Measurements from ENCODE around the gene CCL16. TPM values are rescaled to one million over a fixed set of nuclear protein-coding genes. Genes with fewer than 3 reads are reported as not detected.
A peak's percentile ranks its signal among the peaks of the same experiment; 100 is the strongest.
"Not testable (repeated sequence)": the region's sequence is repeated elsewhere in the genome, so short reads cannot be mapped to it uniquely, and the experiment has no call there.

CCL16 gene, protein sequence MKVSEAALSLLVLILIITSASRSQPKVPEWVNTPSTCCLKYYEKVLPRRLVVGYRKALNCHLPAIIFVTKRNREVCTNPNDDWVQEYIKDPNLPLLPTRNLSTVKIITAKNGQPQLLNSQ
- total RNA-seq (2014; rRNA removed; shearing (Covaris generic)), result not detected in 2 replicates

DNA sequence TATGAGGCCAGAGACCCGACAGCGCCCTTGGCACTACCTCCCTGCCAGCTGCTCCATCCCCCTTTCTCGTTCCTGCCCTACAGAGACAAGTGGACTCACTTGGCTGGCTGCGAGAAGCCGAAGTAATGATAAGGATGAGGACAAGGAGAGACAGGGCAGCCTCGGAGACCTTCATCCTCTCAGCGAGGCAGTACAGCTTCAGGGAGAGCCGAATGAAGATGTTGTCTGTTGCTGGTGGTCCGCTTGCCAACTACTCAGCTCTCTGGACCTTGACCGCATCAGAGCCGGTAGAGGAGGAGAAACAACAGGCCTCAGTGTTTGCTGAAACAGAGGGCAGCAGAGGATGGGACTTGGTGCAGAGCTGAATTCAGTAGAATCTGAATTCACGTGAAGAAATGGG lies at the start of gene CCL16:
Gene CCL16 (minus strand): TSS at position 252 of the 400 bp plus-strand sequence. CDS start 77 bp downstream, at position 175.
- no peak for DNase-seq (ENCODE audit: low spot score)

DNA sequence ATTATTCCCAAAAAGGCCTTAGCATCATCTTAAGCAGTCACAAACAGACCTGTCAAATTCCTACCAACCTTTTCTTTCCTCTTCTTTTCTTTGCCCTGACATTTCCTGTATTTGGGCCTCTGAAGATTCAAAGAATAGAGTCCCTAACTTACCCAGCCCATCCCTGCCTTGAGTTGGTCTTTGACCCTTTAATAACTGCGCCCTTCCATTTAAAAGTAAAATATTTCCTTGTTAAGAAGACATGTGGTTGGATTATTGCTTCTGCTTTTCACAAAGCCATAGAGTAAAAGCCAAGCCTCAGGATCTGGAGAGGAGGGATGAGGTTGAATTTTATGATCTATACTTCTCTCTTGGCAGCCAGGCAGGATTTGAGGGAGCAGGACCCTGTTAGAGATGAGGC lies 49.7 kb upstream of the CCL16 start:
- DNase-seq (ENCODE audit: low spot score), result no peak

DNA sequence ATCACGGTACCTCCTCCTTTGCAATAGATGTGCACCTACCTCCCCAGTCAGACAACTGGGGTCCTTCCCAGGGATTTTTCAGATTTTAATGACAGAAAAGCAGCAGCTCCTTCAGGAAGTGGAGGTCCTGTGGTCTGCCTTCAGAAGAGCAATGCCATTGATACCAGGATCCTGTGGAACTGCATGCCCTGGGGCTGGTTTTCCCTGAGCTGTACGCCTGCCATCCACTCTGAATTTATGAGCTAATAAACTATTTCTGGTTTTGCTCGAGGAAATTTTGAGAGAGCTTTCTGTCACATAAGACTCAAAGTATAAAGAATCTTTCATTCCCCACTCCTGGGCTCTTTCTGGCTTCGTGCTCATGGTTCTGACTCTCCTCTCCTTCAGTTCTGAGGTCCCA lies 46.5 kb upstream of the CCL16 start:
- DNase-seq (ENCODE audit: low spot score), result no peak

DNA sequence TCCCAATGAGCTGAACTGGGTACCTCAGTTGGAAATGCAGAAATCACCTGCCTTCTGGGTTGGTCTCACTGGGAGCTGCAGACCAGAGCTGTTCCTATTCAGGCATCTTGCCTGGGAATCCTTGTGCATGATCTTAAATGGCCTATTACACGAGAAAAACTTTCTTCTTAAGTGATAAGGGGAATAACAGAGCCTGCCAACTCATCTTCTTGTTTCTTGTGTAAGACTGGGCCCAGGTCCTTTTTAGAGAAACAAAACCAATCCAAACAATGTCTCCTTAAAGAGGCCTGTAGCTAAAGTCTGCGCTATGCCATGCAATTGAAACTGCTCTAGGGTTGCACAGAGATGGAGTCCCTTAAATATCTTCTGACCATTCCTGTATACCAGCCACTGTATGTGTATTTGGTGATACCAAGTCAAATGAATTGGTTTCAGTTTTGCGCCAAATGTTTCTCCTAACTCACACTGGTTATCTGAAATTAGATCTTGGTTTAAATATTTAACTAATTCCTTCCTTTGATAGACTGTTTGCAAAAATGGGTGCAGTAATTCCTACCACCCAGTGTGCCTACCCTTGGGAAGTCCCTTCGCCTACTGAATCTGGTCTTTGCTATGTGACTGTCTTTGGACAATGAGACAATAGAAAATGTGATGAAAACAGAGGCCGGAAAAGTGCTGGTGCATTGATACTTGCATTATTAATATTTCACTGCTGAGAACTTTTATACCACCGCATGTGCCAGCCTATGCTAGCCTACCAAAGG lies 43.0 kb upstream of the CCL16 start:
- DNase-seq (ENCODE audit: low spot score), result no peak

DNA sequence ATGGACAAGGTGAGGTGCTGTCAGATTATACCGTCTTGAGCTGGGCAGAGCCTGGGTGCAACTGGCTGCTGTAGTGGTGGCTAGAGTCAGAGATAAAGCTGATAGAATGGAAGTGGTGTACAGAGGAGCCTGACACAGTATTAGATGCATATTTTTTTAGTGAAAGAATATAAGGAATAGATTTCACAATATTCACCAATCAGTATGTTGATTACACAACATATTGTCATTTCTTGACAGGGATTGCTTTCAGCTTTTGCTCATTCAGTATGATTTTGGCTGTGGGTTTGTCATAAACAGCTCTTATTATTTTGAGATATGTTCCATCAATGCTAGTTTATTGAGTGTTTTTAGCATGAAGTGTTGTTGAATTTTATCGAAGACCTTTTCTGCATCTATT lies 38.1 kb upstream of the CCL16 start:
- no peak for DNase-seq (ENCODE audit: low spot score)

DNA sequence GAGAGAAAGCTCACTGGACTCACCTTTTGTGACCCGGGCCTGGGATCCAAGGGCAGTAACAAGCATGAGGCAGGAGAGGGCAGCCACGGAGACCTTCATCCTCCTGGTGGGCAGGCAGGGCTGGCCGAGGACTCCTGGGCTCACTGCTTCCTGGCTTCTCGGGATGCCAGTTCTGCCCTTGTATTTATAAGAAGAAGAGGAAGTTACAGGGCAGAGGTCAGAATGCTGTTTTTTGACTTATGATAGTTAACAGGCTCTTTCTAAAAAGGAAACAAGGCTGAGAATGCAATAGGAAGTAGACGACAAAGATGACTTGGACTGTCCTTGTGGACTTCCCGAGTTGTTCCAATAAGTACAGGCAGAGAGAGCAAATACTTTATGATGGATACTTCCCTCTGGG lies 36.5 kb upstream of the CCL16 start, which contains the start of gene CCL23:
Gene CCL23 (minus strand): TSS at position 174 of the 400 bp plus-strand sequence. CDS start 75 bp downstream, at position 99.
- no peak for DNase-seq (ENCODE audit: low spot score)

DNA sequence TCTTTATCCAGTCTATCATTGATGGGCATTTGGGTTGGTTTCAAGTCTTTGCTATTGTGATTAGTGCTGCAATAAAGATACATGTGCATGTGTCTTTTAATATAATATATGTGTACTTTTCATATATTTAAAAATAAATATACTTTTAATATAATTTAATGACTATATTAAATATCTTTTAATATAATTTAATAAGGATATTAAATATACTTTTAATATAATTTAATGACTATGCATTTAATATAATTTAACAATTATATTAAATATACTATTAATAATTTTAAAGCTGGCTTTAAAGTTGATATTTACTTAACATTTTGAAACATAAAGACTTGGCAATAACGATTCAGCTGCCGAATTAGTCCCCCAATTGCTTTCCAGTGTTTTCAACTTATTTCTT lies 35.3 kb upstream of the CCL16 start:
- no peak for DNase-seq (ENCODE audit: low spot score)

DNA sequence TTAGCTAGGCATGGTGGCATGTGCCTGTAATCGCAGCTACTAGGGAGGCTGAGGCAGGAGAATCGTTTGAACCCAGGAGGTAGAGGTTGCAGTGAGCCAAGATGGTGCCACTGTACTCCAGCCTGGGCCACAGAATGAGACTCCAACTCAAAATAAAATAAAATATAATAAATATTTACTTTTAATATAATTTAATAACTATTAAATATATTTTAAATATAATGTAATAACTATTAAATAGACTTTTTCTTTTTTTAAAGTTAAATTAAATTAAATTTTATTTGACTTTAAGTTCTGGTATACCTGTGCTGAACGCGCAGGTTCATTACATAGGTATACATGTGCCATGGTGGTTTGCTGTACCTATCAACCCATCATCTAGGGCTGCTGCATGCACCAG lies 34.6 kb upstream of the CCL16 start:
- not testable (repeated sequence) for DNase-seq (ENCODE audit: low spot score)

DNA sequence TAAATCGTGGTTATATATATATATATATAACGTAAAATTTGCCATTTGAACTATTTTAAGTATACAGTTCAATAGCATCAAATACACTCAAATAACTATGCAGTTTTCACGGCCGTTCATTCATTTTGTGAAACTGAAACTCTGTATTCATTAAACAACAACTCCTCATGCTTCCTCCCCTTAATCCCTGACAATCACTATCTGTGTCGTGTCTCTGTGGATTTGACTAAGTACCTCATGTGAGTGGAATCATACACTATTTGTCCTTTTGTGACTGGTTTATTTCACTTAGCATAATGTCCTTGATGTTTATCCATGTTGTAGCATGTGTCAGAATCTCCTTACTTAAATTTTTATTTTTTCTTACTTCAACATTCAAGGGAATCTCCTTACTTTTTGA lies 33.6 kb upstream of the CCL16 start:
- DNase-seq (ENCODE audit: low spot score), result no peak

DNA sequence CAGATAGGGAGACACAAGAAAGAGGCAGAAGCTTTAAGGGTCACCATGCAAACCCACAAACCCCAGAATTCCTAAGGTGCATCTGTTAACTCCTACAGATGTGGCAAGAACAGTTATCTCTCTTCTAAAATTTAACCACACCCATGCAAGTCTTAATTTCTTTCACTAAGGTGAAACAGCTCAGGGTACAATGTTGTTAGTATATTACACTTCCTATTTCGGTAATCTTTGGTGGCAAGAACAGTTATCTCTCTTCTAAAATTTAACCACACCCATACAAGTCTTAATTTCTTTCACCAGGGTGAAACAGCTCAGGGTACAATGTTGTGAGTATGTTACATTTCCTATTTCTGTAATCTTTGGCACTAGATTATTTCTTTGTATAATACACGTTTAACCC lies 29.9 kb upstream of the CCL16 start:
- DNase-seq (ENCODE audit: low spot score), result no peak

DNA sequence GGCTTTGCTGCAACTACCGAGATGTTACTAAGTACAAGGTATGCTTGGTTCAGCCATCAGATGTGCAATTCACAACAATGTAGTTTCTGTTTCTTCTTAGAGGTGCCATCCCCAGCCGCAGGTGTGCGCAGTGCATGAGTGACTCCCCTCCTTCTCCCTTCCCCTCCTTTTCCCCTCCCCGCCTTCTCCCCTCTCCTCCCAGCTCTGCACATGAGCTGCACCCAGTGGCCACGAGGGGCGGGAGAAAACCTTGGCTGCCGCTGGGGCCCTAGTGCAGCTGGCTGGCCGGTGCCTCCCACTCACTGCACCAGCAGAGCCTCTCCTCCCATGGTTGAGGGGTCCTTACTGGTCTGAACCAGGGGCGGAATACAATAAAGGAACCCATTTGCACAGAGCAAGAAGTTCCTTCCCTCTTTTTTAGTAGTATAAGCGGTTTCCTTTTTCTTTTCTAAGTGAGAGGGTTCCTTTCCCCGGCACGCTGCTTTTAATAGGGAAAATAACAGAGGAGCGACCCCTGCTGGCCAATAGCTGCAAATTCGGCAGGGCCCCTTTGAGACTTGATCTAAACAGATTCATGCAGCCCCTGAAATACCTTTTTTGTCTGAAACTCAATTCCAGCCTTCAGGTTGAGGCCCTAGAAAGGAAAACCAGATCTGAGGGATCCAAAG lies 27.8 kb upstream of the CCL16 start:
- DNase-seq (ENCODE audit: low spot score), result peak; percentile 66

DNA sequence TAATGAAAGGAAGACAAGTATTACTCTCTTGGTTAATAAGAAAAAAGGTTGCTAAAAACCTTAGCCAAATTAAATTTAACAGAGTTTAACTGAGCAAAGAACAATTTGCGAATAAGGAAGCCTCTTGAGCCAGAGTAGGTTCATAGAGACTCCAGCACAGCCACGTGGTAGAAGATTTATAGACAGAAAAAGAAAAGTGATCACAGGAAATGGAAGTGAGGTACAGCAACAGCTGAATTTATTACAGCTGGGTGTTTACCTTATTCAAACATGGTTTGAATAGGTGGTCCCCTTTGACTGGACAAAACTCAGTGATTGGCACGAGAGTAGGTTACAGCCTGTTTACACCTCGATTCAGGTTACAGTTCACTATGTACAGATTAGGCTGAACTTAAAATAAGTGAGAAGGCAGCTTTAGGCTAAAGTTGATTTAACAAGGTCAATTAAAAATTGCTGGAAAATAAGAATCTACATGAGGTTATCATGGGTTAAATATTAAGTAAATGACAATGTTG lies 23.4 kb upstream of the CCL16 start:
- DNase-seq (ENCODE audit: low spot score), result no peak

DNA sequence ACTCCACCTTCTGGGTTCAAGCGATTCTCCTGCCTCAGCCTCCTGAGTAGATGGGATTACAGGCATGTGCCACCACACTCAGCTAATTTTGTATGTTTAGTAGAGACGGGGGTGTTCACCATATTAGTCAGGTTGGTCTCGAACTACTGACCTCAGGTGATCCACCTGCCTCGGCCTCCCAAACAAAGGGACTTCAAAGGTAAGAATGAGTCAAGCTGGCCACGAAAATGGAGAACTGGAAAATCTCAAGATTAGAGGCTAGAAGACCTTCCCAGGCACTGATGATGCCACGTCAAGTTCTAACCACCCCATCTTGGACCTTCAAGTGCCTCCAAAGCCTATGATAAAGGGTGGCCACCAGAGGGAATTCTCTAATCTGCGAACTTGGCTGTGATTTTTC lies 21.3 kb upstream of the CCL16 start:
- DNase-seq (ENCODE audit: low spot score), result no peak

DNA sequence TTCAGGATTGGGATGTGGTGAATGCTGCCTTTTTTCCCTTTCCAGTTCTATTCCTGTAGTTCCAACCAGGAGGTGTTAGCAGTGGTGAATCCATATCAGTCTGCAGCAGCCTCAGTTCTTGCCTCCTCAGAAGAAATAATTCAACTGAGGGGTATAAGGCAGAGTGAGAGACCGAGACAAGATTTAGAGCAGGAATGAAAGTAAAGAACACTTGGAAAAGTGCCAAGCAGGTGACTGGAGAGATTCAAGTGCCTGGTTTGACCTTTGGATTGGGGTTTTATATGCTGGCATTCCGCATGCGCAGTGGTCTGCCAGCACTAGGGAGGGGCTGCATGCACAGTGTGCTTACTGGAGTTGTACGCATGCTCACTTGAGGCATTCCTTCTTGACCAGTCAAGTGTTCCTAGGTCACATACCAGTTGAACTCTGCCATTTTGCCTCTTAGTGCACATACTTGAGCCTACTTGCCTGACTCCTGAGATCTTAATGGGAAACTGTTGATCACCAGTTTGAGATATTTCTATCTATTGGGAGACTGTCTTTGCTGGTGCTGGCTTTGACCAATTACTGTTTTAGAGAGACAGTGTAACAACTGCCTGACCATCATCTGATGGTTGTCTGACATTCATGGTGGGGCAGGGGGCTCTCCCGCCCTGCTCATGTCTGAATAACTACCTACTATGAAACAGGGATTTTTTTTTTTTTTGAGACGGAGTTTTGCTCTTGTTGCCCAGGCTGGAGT lies 20.7 kb upstream of the CCL16 start:
- DNase-seq (ENCODE audit: low spot score), result peak; percentile 98

DNA sequence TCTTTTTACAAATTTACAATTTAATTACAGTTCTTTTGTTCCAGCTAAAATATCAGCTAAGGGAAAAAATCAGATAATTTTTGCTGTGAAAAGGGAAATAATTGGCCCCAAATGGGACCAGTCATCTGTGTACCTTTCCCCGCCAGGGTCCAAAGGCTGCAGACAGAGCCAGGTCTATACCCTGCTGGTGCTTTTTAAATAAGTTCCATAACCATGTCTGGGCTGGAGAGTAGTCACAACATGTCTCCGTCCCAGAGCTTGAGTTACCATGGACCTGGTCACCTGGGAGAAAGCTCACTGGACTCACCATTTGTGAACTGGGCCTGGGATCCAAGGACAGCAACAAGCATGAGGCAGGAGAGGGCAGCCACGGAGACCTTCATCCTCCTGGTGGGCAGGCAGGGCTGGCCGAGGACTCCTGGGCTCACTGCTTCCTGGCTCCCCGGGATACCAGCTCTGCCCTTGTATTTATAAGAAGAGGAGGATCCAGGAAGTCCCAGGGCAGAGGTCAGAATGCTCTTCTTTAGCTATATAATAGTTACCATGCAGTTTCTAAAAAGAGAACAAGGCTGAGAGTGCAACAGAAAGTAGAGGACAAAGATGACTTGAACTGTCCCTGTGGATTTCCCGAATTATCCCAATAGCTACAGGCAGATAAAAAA lies 19.9 kb upstream of the CCL16 start, which contains the start of gene CCL15:
Gene CCL15 (minus strand): TSS at position 444 of the 662 bp plus-strand sequence. CDS start 61 bp downstream, at position 383.
- peak; percentile 78 for DNase-seq (ENCODE audit: low spot score)

DNA sequence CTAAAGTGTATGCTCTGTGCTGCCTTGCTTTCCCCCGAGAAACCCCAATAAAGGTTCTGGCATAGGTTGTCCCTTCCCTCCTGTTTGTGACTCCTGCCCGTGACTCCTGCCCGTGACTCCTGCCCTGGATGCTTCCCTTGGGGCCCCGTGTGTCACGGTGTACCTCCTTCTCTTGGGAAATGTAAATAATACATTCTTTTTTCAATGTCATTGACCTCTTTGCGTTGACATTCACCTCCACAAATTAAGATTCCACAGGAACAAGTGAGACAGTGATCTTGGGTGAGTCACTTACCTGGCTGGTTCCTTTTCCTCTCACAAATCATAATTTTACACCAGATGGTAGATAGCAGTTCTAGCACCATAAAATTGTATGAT lies 19.4 kb upstream of the CCL16 start:
- no peak for DNase-seq (ENCODE audit: low spot score)

DNA sequence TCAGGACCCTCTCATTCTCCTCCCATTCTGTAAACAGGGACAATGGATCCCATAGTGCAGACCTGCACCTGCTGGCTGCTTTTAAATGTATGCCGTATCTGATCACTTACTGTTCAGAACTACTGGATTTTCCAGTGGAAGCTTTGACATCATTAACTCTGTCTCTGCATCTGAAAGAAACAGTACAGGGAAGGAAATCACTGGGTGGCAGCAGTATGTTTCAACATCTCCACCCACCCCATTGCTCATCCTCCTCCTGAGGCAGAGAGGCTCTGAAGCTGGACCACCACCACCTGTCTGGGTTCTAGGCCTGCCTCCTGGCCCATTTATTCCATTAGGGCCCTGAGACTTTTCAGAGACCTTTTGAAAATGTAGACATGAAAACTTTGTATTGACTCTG lies 17.5 kb upstream of the CCL16 start:
- DNase-seq (ENCODE audit: low spot score), result no peak

DNA sequence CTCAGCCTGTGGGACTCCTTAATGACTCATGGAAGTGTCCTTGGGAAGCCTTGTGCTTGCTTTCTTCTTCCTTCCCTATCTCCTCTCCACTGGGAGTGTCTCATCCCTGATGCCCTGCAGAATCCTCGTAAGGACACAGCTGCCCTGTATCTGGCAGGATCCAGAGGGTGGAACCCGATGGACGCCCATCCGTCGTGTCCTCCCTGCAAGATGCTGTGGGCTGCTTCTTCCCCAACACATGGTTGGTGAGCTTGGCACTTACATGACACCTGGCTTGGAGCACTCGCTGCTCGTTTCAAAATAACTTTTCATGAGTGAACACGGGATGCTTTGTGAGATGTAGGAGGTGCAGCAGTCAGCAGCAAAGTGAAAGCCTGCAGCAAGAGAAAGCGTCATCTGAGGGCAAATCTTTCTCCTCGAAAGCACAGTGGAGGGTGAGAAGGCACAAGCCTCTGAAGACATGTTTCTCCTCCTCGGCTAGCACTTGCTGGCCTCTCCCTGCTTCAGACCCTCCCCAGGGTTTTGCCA lies 16.8 kb upstream of the CCL16 start:
- DNase-seq (ENCODE audit: low spot score), result no peak

DNA sequence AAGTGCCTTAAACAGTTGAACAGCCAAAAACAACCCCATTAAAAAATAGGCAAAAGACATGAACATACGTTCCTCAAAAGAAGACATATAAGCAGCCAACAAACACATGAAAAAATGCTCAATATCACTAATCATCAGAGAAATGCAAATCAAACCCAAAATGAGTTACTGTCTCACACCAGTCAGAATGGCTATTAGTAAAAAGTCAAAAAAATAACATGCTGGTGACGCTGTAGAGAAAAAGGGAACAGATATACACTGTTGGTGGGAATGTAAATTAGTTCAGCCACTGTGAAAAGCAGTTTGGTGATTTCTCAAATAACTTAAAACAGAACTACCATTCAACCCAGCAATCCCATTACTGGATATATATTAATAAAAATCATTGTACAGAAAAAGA lies 14.0 kb upstream of the CCL16 start:
- DNase-seq (ENCODE audit: low spot score), result not testable (repeated sequence)

DNA sequence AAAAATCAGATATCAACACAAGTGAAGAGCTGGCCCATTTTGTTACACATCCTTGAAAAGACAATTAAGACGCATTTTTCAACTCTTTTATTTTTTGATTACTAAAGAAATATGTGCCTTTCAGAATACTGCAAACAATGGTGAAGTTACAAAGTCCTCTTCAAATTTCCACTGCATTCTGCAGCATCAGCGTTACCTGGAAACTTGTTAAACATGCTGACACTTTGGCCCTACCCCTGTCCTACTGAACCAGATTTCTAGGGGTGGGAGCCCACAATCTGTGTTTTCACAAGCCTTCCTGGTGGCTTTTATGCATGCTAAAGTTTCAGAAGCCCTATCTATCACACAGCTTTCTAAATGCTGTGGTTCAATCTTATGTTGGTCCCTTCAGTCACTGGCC lies 9.8 kb upstream of the CCL16 start:
- DNase-seq (ENCODE audit: low spot score), result no peak

DNA sequence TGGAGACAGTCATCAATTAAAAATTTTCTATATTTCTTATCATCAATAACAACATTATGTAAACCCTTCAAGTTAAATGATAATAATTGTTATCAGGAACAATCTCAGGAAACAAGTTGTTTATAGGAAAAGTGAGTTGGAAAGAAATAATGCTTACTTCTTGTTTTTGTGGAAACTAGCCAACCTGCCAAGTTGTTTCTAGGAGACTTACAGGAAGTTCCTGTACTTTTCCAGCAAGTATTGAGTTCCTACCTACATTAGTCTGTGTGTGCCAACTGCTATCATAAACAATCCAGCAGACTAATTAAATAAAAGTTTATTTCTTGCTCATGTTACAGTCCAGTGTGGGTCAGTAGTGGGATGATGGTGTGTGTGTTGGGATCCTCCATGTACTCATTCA lies 6.9 kb upstream of the CCL16 start:
- no peak for DNase-seq (ENCODE audit: low spot score)
